ENCODE data around the gene SPOCD1.

The SPOCD1 gene

GRCh38 chr1:31747304-31747703 lies 68.5 kb downstream of the SPOCD1 start:
- no peaks in the 10 kb centered on the region for H3K27me3 ChIP-seq (ENCODE audit: insufficient read depth, low read length)
- no peak overlapping the region for H3K4me3 ChIP-seq (ENCODE audit: low read length)
- peaks cover 12% of the 10 kb centered on the region for H3K4me1 ChIP-seq (ENCODE audit: insufficient read depth, low read length)
- H3K9me3 ChIP-seq (ENCODE audit: insufficient read depth, low read depth, low read length): no peaks in the 10 kb centered on the region
- H3K27ac ChIP-seq (ENCODE audit: low read length): no peak overlapping the region
- H3K36me3 ChIP-seq (ENCODE audit: insufficient read depth, low read depth, low read length): no peaks in the 10 kb centered on the region
- no peak overlapping the region for H3K9ac ChIP-seq (ENCODE audit: low read depth, low read length)

GRCh38 chr1:31746687-31747086 lies 69.1 kb downstream of the SPOCD1 start:
- no peaks in the 10 kb centered on the region for H3K9me3 ChIP-seq (ENCODE audit: insufficient read depth, low read depth, low read length)
- no peak overlapping the region for H3K9ac ChIP-seq (ENCODE audit: low read depth, low read length)
- H3K27ac ChIP-seq (ENCODE audit: low read length): no peak overlapping the region
- peaks cover 6% of the 10 kb centered on the region; the same call in 1 of the 2 replicates for H3K4me1 ChIP-seq (ENCODE audit: insufficient read depth, low read length)
- H3K27me3 ChIP-seq (ENCODE audit: insufficient read depth, low read length): no peaks in the 10 kb centered on the region
- no peaks in the 10 kb centered on the region for H3K36me3 ChIP-seq (ENCODE audit: insufficient read depth, low read depth, low read length)
- H3K4me3 ChIP-seq (ENCODE audit: low read length): no peak overlapping the region

GRCh38 chr1:31745946-31746670 lies 69.7 kb downstream of the SPOCD1 start:
- Histone ChIP-seq H3K4me3 (ENCODE audit: low read length) (no peak overlapping the region), H3K27me3 (ENCODE audit: insufficient read depth, low read length) (no peaks in the 10 kb centered on the region), H3K9me3 (ENCODE audit: insufficient read depth, low read depth, low read length) (no peaks in the 10 kb centered on the region), H3K36me3 (ENCODE audit: insufficient read depth, low read depth, low read length) (no peaks in the 10 kb centered on the region), H3K4me1 (ENCODE audit: insufficient read depth, low read length) (peaks cover 5% of the 10 kb centered on the region; the same call in 1 of the 2 replicates), H3K27ac (ENCODE audit: low read length) (no peak overlapping the region), H3K9ac (ENCODE audit: low read depth, low read length) (no peak overlapping the region)

- H3K27me3 ChIP-seq (ENCODE audit: insufficient read depth, low read length): no peaks in the 10 kb centered on the region
- peaks cover 5% of the 10 kb centered on the region; the same call in 1 of the 2 replicates for H3K4me1 ChIP-seq (ENCODE audit: insufficient read depth, low read length)
- no peak overlapping the region for H3K27ac ChIP-seq (ENCODE audit: low read length)
- no peaks in the 10 kb centered on the region for H3K9me3 ChIP-seq (ENCODE audit: insufficient read depth, low read depth, low read length)
- H3K4me3 ChIP-seq (ENCODE audit: low read length): no peak overlapping the region
- H3K9ac ChIP-seq (ENCODE audit: low read depth, low read length): no peak overlapping the region
- H3K36me3 ChIP-seq (ENCODE audit: insufficient read depth, low read depth, low read length): no peaks in the 10 kb centered on the region
Measured at GRCh38 chr1:31745096-31745945, 70.5 kb downstream of the SPOCD1 start.

- Histone ChIP-seq H3K4me3 (ENCODE audit: low read length) (no peak overlapping the region), H3K27ac (ENCODE audit: low read length) (no peak overlapping the region), H3K4me1 (ENCODE audit: insufficient read depth, low read length) (peaks cover 5% of the 10 kb centered on the region; the same call in 1 of the 2 replicates), H3K27me3 (ENCODE audit: insufficient read depth, low read length) (no peaks in the 10 kb centered on the region), H3K36me3 (ENCODE audit: insufficient read depth, low read depth, low read length) (no peaks in the 10 kb centered on the region), H3K9ac (ENCODE audit: low read depth, low read length) (no peak overlapping the region), H3K9me3 (ENCODE audit: insufficient read depth, low read depth, low read length) (no peaks in the 10 kb centered on the region)
Measured at GRCh38 chr1:31744165-31744888, 71.5 kb downstream of the SPOCD1 start.

- no peaks in the 10 kb centered on the region for H3K27me3 ChIP-seq (ENCODE audit: insufficient read depth, low read length)
- no peaks in the 10 kb centered on the region for H3K36me3 ChIP-seq (ENCODE audit: insufficient read depth, low read depth, low read length)
- no peak overlapping the region for H3K27ac ChIP-seq (ENCODE audit: low read length)
- H3K9me3 ChIP-seq (ENCODE audit: insufficient read depth, low read depth, low read length): no peaks in the 10 kb centered on the region
- peaks cover 5% of the 10 kb centered on the region; the same call in 1 of the 2 replicates for H3K4me1 ChIP-seq (ENCODE audit: insufficient read depth, low read length)
- no peak overlapping the region for H3K4me3 ChIP-seq (ENCODE audit: low read length)
- H3K9ac ChIP-seq (ENCODE audit: low read depth, low read length): no peak overlapping the region
Measured at GRCh38 chr1:31742462-31743212, 73.2 kb downstream of the SPOCD1 start.
